Activated CD4-positive, alpha-beta memory T cell treated with anti-CD3 and anti-CD28 coated beads, Interleukin-2, amount 10 ng/mL, durations not matched to agents 7 days and 5 days (primary cell): ENCODE measurements around the gene IRF7. TPM values are rescaled to one million over a fixed set of nuclear protein-coding genes. Genes with fewer than 3 reads are reported as not detected.

ENCODE experiments used
- CTCF ChIA-PET: fragments of 350-600 bp; sonication (Branson Sonifier 250); formaldehyde crosslinking; loops from one replicate; lab custom pipeline; 2021; ENCODE audit warnings: antibody characterized with exemption, inconsistent platforms; lab: Charles Lee
- POLR2A ChIA-PET: fragments of 350-600 bp; sonication (Branson Sonifier 250); formaldehyde crosslinking; loops from one replicate; lab custom pipeline; 2021; ENCODE audit warnings: antibody characterized with exemption; lab: Charles Lee
- DNase-seq: peaks from one replicate; pipeline ENCODE4 v3.0.0-alpha.2; 2020
- H3K27ac Mint-ChIP-seq: one replicate; pipeline ENCODE4 v1.8.0; 2021; ENCODE audit warnings: mild to moderate bottlenecking, mixed read lengths
- H3K27me3 Mint-ChIP-seq: one replicate; pipeline ENCODE4 v1.8.0; 2021; ENCODE audit warnings: mixed read lengths
- H3K36me3 Mint-ChIP-seq: one replicate; pipeline ENCODE4 v1.8.0; 2021; ENCODE audit warnings: low read depth, mixed read lengths
- H3K4me1 Mint-ChIP-seq: one replicate; pipeline ENCODE4 v1.8.0; 2021; ENCODE audit warnings: mixed read lengths
- H3K4me3 Mint-ChIP-seq: one replicate; pipeline ENCODE4 v1.8.0; 2021; ENCODE audit warnings: mild to moderate bottlenecking, mixed read lengths
- H3K9me3 Mint-ChIP-seq: one replicate; pipeline ENCODE4 v1.8.0; 2021; ENCODE audit warnings: mixed read lengths
- total RNA-seq, 2 experiments: library from RNA; stranded (reverse); gene quantifications; one replicate each; pipeline ENCODE4 v1.2.3, GENCODE V29; 2021

IRF7 gene
- total RNA-seq, 2 experiments from 2014 or later = 220 to 221 TPM

- peaks cover 42% of the 10 kb centered on the region for H3K4me1 Mint-ChIP-seq
- CTCF ChIA-PET = interaction anchor here (0.7 kb wide), 2 partner anchors 7 to 15 kb away, joined by 3 to 4 read pairs; partner anchors contain the start of gene PHRF1
Observed at GRCh38 chr11:590997-591396, 24.8 kb downstream of the IRF7 start.

GRCh38 chr11:589798-590197 lies 26.0 kb downstream of the IRF7 start:
- ChIA-PET CTCF (no interaction called here), POLR2A (interaction anchor here (1.2 to 1.5 kb wide), 2 partner anchors 25 to 136 kb away, joined by 3 to 4 read pairs; no protein-coding TSS in a partner anchor)
- peaks cover 69% of the 10 kb centered on the region for H3K36me3 Mint-ChIP-seq
- H3K9me3 Mint-ChIP-seq = no peaks in the 10 kb centered on the region
- H3K27me3 Mint-ChIP-seq = no peaks in the 10 kb centered on the region
- DNase-seq = no peak
- H3K27ac Mint-ChIP-seq = peak overlapping the region; percentile 99
- no peak overlapping the region for H3K4me3 Mint-ChIP-seq
- H3K4me1 Mint-ChIP-seq = peaks cover 34% of the 10 kb centered on the region

More at GRCh38 chr11:590997-591396, 24.8 kb downstream of the IRF7 start:
- no peak for DNase-seq
- Mint-ChIP-seq H3K27me3 (no peaks in the 10 kb centered on the region), H3K9me3 (no peaks in the 10 kb centered on the region), H3K27ac (peak overlapping the region; percentile 16), H3K36me3 (peaks cover 72% of the 10 kb centered on the region), H3K4me3 (no peak overlapping the region)
- POLR2A ChIA-PET = interaction anchor here (0.8 kb wide), 1 partner anchor 13 kb away, joined by 3 read pairs; no protein-coding TSS in a partner anchor

- peak overlapping the region; percentile 99 for H3K27ac Mint-ChIP-seq
- peaks cover 62% of the 10 kb centered on the region for H3K36me3 Mint-ChIP-seq
- H3K27me3 Mint-ChIP-seq = no peaks in the 10 kb centered on the region
- CTCF ChIA-PET = interaction anchor here (0.6 to 1.5 kb wide), 4 partner anchors 12 to 138 kb away, joined by 3 to 7 read pairs (median 4); no protein-coding TSS in a partner anchor
- peak; percentile 73 for DNase-seq
- H3K9me3 Mint-ChIP-seq = no peaks in the 10 kb centered on the region
- H3K4me1 Mint-ChIP-seq = peaks cover 31% of the 10 kb centered on the region
- H3K4me3 Mint-ChIP-seq = peak overlapping the region; percentile 65
- POLR2A ChIA-PET = interaction anchor here (0.9 to 2.4 kb wide), 12 partner anchors 10 to 319 kb away, joined by 3 to 9 read pairs (median 6); partner anchors contain the start of genes DEAF1, IRF7, PHRF1 and TMEM80
Observed at GRCh38 chr11:587978-588380, 27.8 kb downstream of the IRF7 start.

GRCh38 chr11:587546-587945 lies 28.2 kb downstream of the IRF7 start:
- Mint-ChIP-seq H3K4me3 (peak overlapping the region; percentile 65), H3K36me3 (peaks cover 62% of the 10 kb centered on the region), H3K9me3 (no peaks in the 10 kb centered on the region), H3K27me3 (no peaks in the 10 kb centered on the region), H3K4me1 (peaks cover 31% of the 10 kb centered on the region), H3K27ac (peak overlapping the region; percentile 99)
- DNase-seq = no peak
- ChIA-PET POLR2A (interaction anchor here (0.9 to 2.4 kb wide), 12 partner anchors 9 to 319 kb away, joined by 3 to 9 read pairs (median 6); partner anchors contain the start of genes DEAF1, IRF7, PHRF1 and TMEM80), CTCF (interaction anchor here (0.6 to 1.5 kb wide), 4 partner anchors 12 to 138 kb away, joined by 3 to 7 read pairs (median 4); no protein-coding TSS in a partner anchor)

GRCh38 chr11:586376-587316 lies 29.1 kb downstream of the IRF7 start:
- CTCF ChIA-PET = interaction anchor here (1.3 kb wide), 1 partner anchor 31 kb away, joined by 8 read pairs; no protein-coding TSS in a partner anchor
- peaks cover 60% of the 10 kb centered on the region for H3K36me3 Mint-ChIP-seq
- H3K9me3 Mint-ChIP-seq = no peaks in the 10 kb centered on the region
- POLR2A ChIA-PET = interaction anchor here (0.9 to 2.4 kb wide), 6 partner anchors 8 to 318 kb away, joined by 3 to 8 read pairs (median 6); partner anchors contain the start of genes DEAF1 and TMEM80
- DNase-seq = no peak
- peak overlapping the region; percentile 99 for H3K27ac Mint-ChIP-seq
- no peaks in the 10 kb centered on the region for H3K27me3 Mint-ChIP-seq
- H3K4me1 Mint-ChIP-seq = peaks cover 31% of the 10 kb centered on the region
- no peak overlapping the region for H3K4me3 Mint-ChIP-seq

GRCh38 chr11:584287-584686 lies 31.5 kb downstream of the IRF7 start:
- ChIA-PET POLR2A (interaction anchor here (1.6 kb wide), 1 partner anchor 8 kb away, joined by 3 read pairs; the partner anchor contains the start of gene PHRF1), CTCF (no interaction called here)
- Mint-ChIP-seq H3K36me3 (peaks cover 48% of the 10 kb centered on the region), H3K27me3 (no peaks in the 10 kb centered on the region), H3K9me3 (no peaks in the 10 kb centered on the region), H3K4me3 (no peak overlapping the region), H3K27ac (no peak overlapping the region), H3K4me1 (peaks cover 40% of the 10 kb centered on the region)
- no peak for DNase-seq

- POLR2A ChIA-PET = no interaction called here
- H3K27ac Mint-ChIP-seq = no peak overlapping the region
- H3K4me3 Mint-ChIP-seq = no peak overlapping the region
- H3K36me3 Mint-ChIP-seq = peaks cover 39% of the 10 kb centered on the region
- CTCF ChIA-PET = no interaction called here
- no peaks in the 10 kb centered on the region for H3K27me3 Mint-ChIP-seq
- H3K4me1 Mint-ChIP-seq = peaks cover 40% of the 10 kb centered on the region
- no peak for DNase-seq
- H3K9me3 Mint-ChIP-seq = no peaks in the 10 kb centered on the region
Observed at GRCh38 chr11:581752-582151, 34.0 kb downstream of the IRF7 start.

GRCh38 chr11:581342-581741 lies 34.4 kb downstream of the IRF7 start:
- POLR2A ChIA-PET = no interaction called here
- Mint-ChIP-seq H3K9me3 (no peaks in the 10 kb centered on the region), H3K27me3 (no peaks in the 10 kb centered on the region), H3K36me3 (peaks cover 36% of the 10 kb centered on the region), H3K4me1 (peaks cover 37% of the 10 kb centered on the region), H3K4me3 (no peak overlapping the region), H3K27ac (peak overlapping the region; percentile 40)
- CTCF ChIA-PET = no interaction called here
- DNase-seq = no peak

- ChIA-PET CTCF (no interaction called here), POLR2A (no interaction called here)
- peaks cover 32% of the 10 kb centered on the region for H3K36me3 Mint-ChIP-seq
Observed at GRCh38 chr11:579830-580601, 35.7 kb downstream of the IRF7 start.

GRCh38 chr11:578276-579035 lies 37.3 kb downstream of the IRF7 start:
- peaks cover 46% of the 10 kb centered on the region for H3K4me1 Mint-ChIP-seq
- peaks cover 13% of the 10 kb centered on the region for H3K27me3 Mint-ChIP-seq
- H3K27ac Mint-ChIP-seq = peak overlapping the region; percentile 31
- peaks cover 25% of the 10 kb centered on the region for H3K36me3 Mint-ChIP-seq
- ChIA-PET POLR2A (interaction anchor here (0.9 to 3.3 kb wide), 7 partner anchors 10 to 169 kb away, joined by 3 to 19 read pairs (median 4); partner anchors contain the start of genes DEAF1, TALDO1 and TMEM80), CTCF (interaction anchor here (0.9 kb wide), 1 partner anchor 24 kb away, joined by 3 read pairs; no protein-coding TSS in a partner anchor)
- no peak for DNase-seq
- H3K4me3 Mint-ChIP-seq = peak overlapping the region; percentile 87
- H3K9me3 Mint-ChIP-seq = no peaks in the 10 kb centered on the region

More at GRCh38 chr11:579830-580601, 35.7 kb downstream of the IRF7 start:
- peaks cover 35% of the 10 kb centered on the region for H3K4me1 Mint-ChIP-seq
- H3K9me3 Mint-ChIP-seq = no peaks in the 10 kb centered on the region
- no peak for DNase-seq
- H3K27me3 Mint-ChIP-seq = peaks cover 3% of the 10 kb centered on the region
- no peak overlapping the region for H3K4me3 Mint-ChIP-seq
- no peak overlapping the region for H3K27ac Mint-ChIP-seq

GRCh38 chr11:577611-577894 lies 38.2 kb downstream of the IRF7 start:
- no peaks in the 10 kb centered on the region for H3K9me3 Mint-ChIP-seq
- peaks cover 13% of the 10 kb centered on the region for H3K27me3 Mint-ChIP-seq
- H3K4me1 Mint-ChIP-seq = peaks cover 46% of the 10 kb centered on the region
- peaks cover 22% of the 10 kb centered on the region for H3K36me3 Mint-ChIP-seq
- CTCF ChIA-PET = no interaction called here
- H3K4me3 Mint-ChIP-seq = peak overlapping the region; percentile 87
- peak overlapping the region; percentile 76 for H3K27ac Mint-ChIP-seq
- DNase-seq = no peak
- POLR2A ChIA-PET = interaction anchor here (1.0 to 3.3 kb wide), 10 partner anchors 9 to 170 kb away, joined by 3 to 19 read pairs (median 4); partner anchors contain the start of genes IRF7 and TALDO1
